Lung (tissue), 12 donors: ENCODE results near the gene ANKRD29. TPM values are rescaled to one million over a fixed set of nuclear protein-coding genes. Genes with fewer than 3 reads are reported as not detected.

Experiments used
- ATAC-seq: fragments of 200-7000 bp; cut with Tn5 transposase; one replicate; pipeline ENCODE4 v1.9.1; 2020; ENCODE audit warnings: moderate number of reproducible peaks; ENCODE audit not compliant: insufficient read depth, low FRiP score
- DNase-seq, 3 donors: peaks; one replicate each; pipeline ENCODE4 v3.0.0-alpha.2; 2013 to 2017
- H3K27ac ChIP-seq, 2 donors: one replicate each; pipeline ENCODE4 v1.5.1; 2013; ENCODE audit warnings: mild to moderate bottlenecking in 2 of 2, moderate library complexity in 2 of 2, control low read depth in 1 of 2, inconsistent platforms in 1 of 2, low read depth in 1 of 2, low read length in 1 of 2
- H3K27me3 ChIP-seq, 3 donors: one replicate each; pipeline ENCODE4 v1.5.1; 2013; ENCODE audit warnings: low read length in 2 of 3; ENCODE audit not compliant: control insufficient read depth in 3 of 3, insufficient read depth in 3 of 3
- H3K36me3 ChIP-seq, 4 donors: one replicate each; pipeline ENCODE4 v1.5.1; 2013; ENCODE audit warnings: low read length in 4 of 4, mild to moderate bottlenecking in 1 of 4, moderate library complexity in 1 of 4; ENCODE audit not compliant: control insufficient read depth in 4 of 4, insufficient read depth in 4 of 4
- H3K4me1 ChIP-seq, 5 donors: one replicate each; pipeline ENCODE4 v1.5.1; 2013; ENCODE audit warnings: low read length in 5 of 5, mild to moderate bottlenecking in 2 of 5, moderate library complexity in 1 of 5; ENCODE audit not compliant: control insufficient read depth in 5 of 5, insufficient read depth in 5 of 5
- H3K4me3 ChIP-seq: one replicate; pipeline ENCODE4 v1.5.1; 2013; ENCODE audit warnings: mild to moderate bottlenecking, control low read depth, moderate library complexity
- H3K9ac ChIP-seq, 2 donors: one replicate each; pipeline ENCODE4 v1.5.1; 2013; ENCODE audit warnings: low read length in 2 of 2, control low read depth in 1 of 2; ENCODE audit not compliant: insufficient read depth in 1 of 2
- H3K9me3 ChIP-seq, 4 donors: one replicate each; pipeline ENCODE4 v1.5.1; 2013; ENCODE audit warnings: low read length in 3 of 4, mild to moderate bottlenecking in 1 of 4, moderate library complexity in 1 of 4; ENCODE audit not compliant: control insufficient read depth in 4 of 4, insufficient read depth in 3 of 4
- CTCF ChIP-seq: IDR thresholded peaks from 2 replicates; pipeline ENCODE4 v1.5.1; 2012; ENCODE audit warnings: mild to moderate bottlenecking; ENCODE audit errors: control extremely low read depth, extremely low read depth
- WGBS, 2 donors: extraction: QIAGEN DNeasy Blood & Tissue Kit; methylation state at CpG; one replicate each; pipeline ENCODE4 v1.1.7; 2013; 5-methylcytosine and 5-hydroxymethylcytosine counted together
- polyA plus RNA-seq, 2 donors: library from polyadenylated mRNA; stranded (reverse); fragments of 200-250 nt; gene quantifications; one replicate each; pipeline ENCODE4 v1.2.1, GENCODE V29; 2013
- total RNA-seq, 2 donors: library from RNA; depleted of rRNA in 1 of 2; stranded (reverse); fragments of >200 nt in 1 of 2; gene quantifications; one replicate each; pipeline ENCODE4 v1.2.1, GENCODE V29; 2014 to 2021
- donor health status: control.
- donor health status: control.
- donor health status: Bipolar disorder and iron deficiency.
- donor health status: healthy.
- donor health status: DM: yes; HTN: yes; CAD: no.

ANKRD29 gene
- total and polyA plus RNA-seq, 4 donors: 12.5 to 60.9 (median 43.0) TPM

DNA sequence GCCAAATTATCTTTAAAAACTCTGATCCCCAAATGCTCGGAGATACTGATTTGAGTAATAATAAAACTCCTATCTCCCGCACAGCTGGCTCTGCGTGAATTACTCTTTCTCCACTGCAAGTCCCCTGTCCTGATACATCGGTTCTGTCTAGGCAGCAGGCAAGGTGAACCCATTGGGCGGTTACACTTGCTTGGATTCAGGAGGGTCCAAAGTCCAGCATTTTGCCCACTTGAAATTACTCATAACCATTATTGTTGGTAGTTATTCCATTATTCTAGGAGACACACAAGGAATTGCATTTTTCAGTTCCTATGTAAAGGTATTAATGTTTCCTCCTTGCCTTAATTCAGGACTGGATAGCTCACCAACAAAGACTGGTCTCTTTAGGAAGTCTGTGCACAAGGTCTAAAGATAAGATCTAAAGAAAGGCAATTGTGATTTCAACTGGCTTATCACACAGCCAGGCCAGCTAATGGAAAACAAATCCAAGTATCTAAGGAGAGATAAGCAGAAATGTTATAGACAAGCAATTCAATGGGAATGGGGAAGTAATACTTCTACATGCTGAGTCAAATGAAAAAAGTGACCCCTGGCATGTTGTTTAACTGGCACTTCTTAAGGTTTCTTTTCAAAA lies 53.2 kb downstream of the ANKRD29 start:
- H3K36me3 ChIP-seq: no peaks in the 10 kb centered on the region
- DNase-seq: no peak
- no peak for TF ChIP-seq CTCF
- no peak overlapping the region for H3K27ac ChIP-seq
- no peaks in the 10 kb centered on the region for H3K27me3 ChIP-seq
- peaks cover 0 to 2% (median 0%) of the 10 kb centered on the region in 5 donors for H3K4me1 ChIP-seq
- no peak overlapping the region for H3K4me3 ChIP-seq
- no peak overlapping the region for H3K9ac ChIP-seq
- WGBS, 2 donors: 96% methylated on average over 5 of the region's 5 CpGs
- ATAC-seq: no peak
- peaks cover 0 to 1% (median 0%) of the 10 kb centered on the region in 4 donors for H3K9me3 ChIP-seq

DNA sequence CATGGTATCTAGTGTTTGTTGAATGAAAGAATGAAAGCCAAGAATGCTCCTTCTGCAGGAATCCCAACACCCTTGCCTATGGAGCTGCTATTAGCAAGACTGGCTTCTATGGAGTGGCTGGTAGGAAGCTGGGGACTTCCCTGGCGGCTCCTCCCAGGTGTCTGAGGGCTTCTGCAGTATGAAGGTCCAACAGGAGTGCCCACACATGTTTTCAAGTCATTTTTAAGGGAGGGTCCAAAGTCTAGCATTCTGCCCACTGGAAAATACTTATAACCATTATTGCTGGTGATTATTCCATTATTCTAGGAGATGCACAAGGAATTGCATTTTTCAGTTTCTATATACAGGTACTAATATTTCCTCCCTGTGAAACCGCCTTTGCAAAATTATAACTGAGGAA lies 54.5 kb downstream of the ANKRD29 start:
- Histone ChIP-seq H3K36me3 (no peaks in the 10 kb centered on the region), H3K27me3 (no peaks in the 10 kb centered on the region), H3K27ac (no peak overlapping the region), H3K9me3 (peaks cover 0 to 1% (median 0%) of the 10 kb centered on the region in 4 donors), H3K4me1 (peaks cover 0 to 2% (median 0%) of the 10 kb centered on the region in 5 donors), H3K4me3 (no peak overlapping the region), H3K9ac (no peak overlapping the region)
- DNase-seq: no peak
- WGBS, 2 donors: 90 to 92% methylated on average over 2 of the region's 2 CpGs
- no peak for TF ChIP-seq CTCF
- ATAC-seq: no peak

GRCh38 chr18:23605941-23606340 lies 56.8 kb downstream of the ANKRD29 start:
- no peak for TF ChIP-seq CTCF
- Histone ChIP-seq H3K4me3 (no peak overlapping the region), H3K9me3 (no peaks in the 10 kb centered on the region), H3K4me1 (no peaks in the 10 kb centered on the region), H3K9ac (no peak overlapping the region), H3K27me3 (no peaks in the 10 kb centered on the region), H3K27ac (no peak overlapping the region), H3K36me3 (no peaks in the 10 kb centered on the region)
- ATAC-seq: no peak
- DNase-seq: no peak

DNA sequence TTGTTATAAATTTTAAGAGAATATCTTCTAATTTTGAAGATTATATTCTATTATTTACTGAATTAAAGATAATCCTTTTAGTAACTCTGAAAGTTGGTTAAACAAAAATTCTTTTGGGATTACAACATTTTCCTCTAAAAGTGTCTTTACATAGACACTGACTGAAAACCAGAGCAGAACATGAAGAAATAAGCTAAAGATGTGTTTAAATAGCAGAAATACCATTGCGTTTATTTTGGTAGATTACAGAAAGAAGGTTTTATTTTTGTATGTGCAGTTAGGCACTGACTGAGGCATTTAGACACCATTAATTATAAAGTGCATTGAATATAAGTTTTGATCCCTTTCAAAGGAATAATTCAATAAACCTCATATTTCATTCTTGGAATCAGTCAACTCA lies 62.9 kb downstream of the ANKRD29 start:
- TF ChIP-seq CTCF: no peak
- no peaks in the 10 kb centered on the region for H3K4me1 ChIP-seq
- 85 to 90% methylated on average over 1 of the region's 1 CpG for WGBS, 2 donors
- no peak overlapping the region for H3K9ac ChIP-seq
- peaks cover 0 to 3% (median 0%) of the 10 kb centered on the region in 3 donors for H3K27me3 ChIP-seq
- ATAC-seq (no peak), DNase-seq (no peak)
- H3K27ac ChIP-seq: no peak overlapping the region
- no peaks in the 10 kb centered on the region for H3K9me3 ChIP-seq
- no peak overlapping the region for H3K4me3 ChIP-seq
- no peaks in the 10 kb centered on the region for H3K36me3 ChIP-seq
